Astrocyte of the spinal cord (primary cell): Measurements from ENCODE around the gene ZNRF2.

Source experiments
- DNase-seq: peaks from one replicate; pipeline ENCODE4 v3.0.0; 2011; ENCODE audit warnings: low read depth, low spot score
- H3K4me3 ChIP-seq: 2 replicates; pipeline ENCODE4 v1.5.1; 2011; ENCODE audit warnings: low read depth, mild to moderate bottlenecking, low read length, moderate library complexity
- CTCF ChIP-seq: IDR thresholded peaks from 2 replicates; pipeline ENCODE4 v1.5.1; 2012; ENCODE audit warnings: low read depth, mild to moderate bottlenecking, low read length, inconsistent platforms
- in situ Hi-C: cut with HindIII; loops from 2 replicates; pipeline ENCODE4 v1.10.0; 2017; ENCODE audit warnings: low sequenced_read_pairs

Gene ZNRF2

GRCh38 chr7:30270921-30271320, 13.5 kb upstream of the ZNRF2 start:
- no peak for TF ChIP-seq CTCF
- DNase-seq = no peak
- H3K4me3 ChIP-seq = no peak overlapping the region
- in situ Hi-C loops = no loop called here

GRCh38 chr7:30272126-30272525, 12.3 kb upstream of the ZNRF2 start:
- TF ChIP-seq CTCF = no peak
- no peak overlapping the region for H3K4me3 ChIP-seq
- in situ Hi-C loops = no loop called here
- no peak for DNase-seq

- in situ Hi-C loops = no loop called here
- no peak for DNase-seq
- H3K4me3 ChIP-seq = no peak overlapping the region
- TF ChIP-seq CTCF = no peak
These were observed 10.8 kb upstream of the ZNRF2 start for GRCh38 chr7:30273552-30273951.

GRCh38 chr7:30274641-30275040, 9.8 kb upstream of the ZNRF2 start:
- TF ChIP-seq CTCF = no peak
- H3K4me3 ChIP-seq = no peak overlapping the region
- in situ Hi-C loops = no loop called here
- no peak for DNase-seq

- TF ChIP-seq CTCF = peak; percentile 82
- DNase-seq = peak; percentile 59
- no peak overlapping the region for H3K4me3 ChIP-seq
- in situ Hi-C loops = no loop called here
These were observed 8.0 kb upstream of the ZNRF2 start for GRCh38 chr7:30276203-30276900.

- DNase-seq = no peak
- H3K4me3 ChIP-seq = no peak overlapping the region
- no peak for TF ChIP-seq CTCF
- in situ Hi-C loops = no loop called here
These were observed 6.0 kb upstream of the ZNRF2 start for GRCh38 chr7:30278376-30278775.
